Fibroblast of skin of right biceps (primary cell): ENCODE data around the gene FLCN.
"Not testable (repeated sequence)": the region's sequence is repeated elsewhere in the genome, so short reads cannot be mapped to it uniquely, and the experiment has no call there.

Source experiments
- DNase-seq: peaks from one replicate; pipeline ENCODE4 v3.0.0-alpha.2; 2013

Gene FLCN

DNA sequence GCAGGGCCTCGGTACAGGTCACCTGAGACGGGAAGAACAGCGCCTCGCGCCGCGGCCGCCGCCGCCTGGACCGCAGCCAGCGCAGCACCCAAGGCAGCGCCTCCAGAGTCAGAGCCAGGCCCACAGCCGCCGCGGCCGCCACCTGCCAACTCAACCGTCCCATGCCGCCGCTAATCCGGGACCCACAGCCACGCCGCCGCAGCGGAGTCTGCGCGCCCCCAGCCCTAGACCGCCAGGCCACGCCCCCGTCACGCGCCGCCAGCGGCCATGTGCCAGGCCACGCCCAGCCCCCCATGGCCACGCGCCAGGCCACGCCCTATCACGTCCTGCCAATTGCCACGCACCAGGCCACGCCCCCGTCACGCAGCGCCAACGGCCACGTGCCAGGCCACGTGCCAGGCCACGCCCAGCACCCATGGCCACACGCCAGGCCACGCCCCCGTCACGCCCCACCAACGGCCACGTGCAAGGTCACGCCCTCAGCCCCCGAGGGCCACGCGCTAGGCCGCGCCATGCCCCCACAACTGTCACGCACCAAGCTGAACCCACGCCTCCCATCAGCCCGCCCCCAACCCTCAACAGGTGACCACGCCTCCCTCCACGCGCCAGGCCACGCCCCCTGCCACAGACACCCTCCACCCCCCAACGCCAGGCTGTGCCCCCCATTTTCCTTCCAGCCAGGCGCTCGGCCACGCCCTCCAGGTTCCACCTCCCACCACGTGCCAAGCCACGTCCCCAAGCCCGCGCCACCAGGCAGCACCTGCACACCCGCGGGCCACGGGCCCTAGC, 30.6 kb downstream of the FLCN start, which contains the start of gene PLD6:
Gene PLD6, minus strand, starts transcription at position 210 of the 789 bp plus-strand sequence. Its CDS starts 47 bp downstream, at position 163.
- peak; percentile 60 for DNase-seq

DNA sequence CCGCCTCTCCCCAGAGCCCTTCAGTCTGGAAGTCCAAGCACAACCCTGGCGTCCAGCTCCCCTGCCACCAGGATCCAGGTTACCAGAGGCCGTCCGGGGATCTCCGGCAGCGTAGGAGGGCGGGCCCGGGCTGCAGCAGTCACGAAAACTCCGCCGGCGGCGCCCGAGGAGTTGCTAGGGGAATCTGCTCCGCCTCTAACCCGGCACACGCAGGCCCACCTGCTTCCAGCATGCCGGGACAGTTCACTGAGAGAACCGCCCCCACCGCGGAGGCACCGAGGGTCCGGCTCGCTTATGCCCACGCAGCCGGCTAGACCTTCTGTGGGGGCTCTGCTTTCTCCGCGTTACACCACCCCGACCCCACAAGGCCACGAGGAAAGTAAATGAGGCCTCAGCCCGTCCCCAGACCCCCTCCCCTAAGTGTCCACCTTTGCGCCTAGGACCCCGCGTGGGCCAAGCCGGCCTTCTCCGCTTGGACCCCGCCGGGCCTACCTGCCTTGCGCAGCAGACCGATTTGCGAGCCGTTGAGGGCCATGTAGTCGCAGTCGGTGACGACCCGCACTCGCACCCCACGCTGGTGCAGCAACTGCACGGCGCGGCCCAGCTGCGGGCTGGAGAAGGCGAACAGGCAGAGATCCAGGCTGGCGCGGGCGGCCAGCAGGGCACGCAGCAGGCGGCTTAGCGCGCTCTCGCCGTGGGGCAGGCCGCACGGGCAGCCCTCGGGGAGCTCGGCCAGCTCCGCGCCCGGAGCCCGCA, 31.4 kb downstream of the FLCN start:
- peak; percentile 46 for DNase-seq

DNA sequence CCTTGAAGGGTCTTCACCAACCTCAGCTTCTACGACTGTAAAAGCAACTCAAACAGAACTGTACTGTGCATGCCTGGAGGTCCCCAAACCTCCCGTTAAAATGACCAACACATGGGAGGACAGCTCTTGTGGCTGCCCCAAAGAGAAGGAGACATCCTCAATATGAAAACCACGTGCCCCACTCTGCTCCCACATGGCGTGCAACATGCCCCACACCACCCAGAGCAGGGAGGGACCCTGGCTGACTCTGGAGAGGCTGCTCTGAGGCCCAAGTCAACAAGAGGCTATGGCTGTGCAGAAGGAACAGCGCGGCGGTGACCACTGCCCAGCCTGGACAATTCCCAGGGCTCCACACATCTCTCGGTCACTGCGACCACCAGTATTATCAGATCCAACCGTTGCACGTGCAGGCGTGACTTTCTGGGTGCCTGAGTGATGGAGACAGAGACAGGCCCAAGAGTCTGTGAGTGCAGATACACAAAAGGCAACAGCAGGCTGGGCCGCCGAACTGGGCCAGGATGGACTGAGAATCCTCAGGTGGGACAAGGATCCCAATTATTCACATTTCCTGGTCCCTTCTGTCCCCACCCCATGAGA, 32.2 kb downstream of the FLCN start:
- DNase-seq = no peak

DNA sequence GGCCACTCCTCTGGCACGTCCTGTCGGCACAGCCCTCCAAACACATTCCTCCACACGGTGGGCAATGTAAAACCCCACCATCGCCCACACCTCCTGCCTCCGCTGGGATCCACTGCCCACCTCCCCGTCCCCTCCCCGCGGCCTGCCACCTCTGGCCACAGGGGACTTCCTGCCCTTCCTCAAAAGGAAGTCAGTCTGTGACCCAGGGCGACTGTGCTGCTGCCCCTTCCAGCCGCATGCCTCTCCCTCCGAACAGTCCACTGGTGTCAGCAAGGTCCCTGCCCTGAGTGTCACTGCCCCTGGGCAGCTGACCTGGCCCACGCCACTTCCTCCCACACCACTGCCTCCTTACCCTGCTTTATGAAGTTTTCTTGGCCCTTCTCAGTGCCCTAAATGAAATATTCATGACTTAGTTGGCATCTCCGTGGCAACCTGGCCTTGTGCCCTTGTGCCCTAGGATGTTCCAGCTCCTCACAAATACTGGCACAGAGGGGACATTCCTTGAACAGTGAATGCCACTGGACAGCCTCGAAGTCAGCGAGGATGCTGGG, 32.9 kb downstream of the FLCN start:
- no peak for DNase-seq

DNA sequence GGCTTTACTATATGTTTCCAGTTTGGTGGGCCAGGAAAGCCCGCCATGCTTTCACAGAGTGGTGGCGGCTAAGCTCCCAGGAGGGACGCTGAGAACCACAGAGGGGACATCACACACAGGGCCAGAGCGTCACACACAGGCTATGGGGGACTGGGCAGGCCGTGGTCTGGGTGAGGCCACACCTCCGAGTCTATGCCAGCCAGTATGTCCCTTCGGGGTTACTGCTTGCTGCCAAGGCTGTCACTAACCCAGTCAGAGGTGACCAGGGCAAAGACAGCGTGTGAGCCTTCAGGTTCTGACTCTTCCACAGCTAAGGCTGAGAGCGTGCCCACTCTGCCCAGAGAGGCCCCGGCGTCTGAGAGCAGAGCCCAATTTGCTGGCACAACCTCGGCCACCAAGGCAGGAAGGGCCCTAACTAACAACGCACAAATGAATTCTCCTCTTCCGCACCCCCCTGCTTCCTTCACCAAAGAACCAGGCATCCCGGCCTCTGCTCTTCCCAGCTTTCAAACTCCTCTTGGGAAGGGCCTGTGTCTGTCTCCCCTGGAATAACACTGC, 33.7 kb downstream of the FLCN start:
- no peak for DNase-seq

DNA sequence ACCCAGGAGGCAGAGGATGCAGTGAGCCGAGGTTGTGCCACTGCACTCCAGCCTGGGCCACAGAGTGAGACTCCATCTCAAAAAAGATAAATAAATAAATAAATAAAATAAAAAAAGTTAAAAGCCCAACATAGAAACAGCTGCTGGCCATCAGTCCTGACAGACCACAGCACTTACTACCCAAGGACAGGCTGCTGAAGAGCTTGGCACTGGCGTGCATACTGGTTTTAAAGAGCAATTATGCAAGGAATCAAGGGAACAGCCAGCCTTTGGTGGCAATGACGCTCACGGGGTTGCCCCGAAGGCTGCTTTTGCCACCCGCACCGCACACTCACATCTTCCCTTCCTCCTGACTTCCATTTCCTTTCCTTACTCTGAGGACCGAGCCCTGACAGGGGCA, 35.1 kb downstream of the FLCN start:
- DNase-seq = no peak

DNA sequence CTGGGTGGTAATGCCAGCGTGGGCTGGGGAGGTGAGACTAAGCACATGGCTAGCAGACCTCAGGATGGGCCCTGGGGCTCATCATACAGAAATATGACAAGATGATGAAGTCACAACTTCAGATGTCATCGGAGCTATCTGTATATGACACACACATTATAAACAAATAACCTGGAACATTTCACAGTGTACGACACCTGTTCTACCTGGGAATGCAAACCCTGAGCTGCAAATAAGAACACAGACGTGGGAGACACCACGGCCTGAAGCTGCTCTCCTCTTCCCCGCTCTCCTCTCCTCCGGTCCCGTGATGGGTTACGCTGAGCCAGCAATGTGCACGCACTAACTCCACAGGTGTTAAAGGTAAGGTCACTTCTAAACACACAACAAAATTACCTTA, 35.7 kb downstream of the FLCN start:
- DNase-seq = no peak

DNA sequence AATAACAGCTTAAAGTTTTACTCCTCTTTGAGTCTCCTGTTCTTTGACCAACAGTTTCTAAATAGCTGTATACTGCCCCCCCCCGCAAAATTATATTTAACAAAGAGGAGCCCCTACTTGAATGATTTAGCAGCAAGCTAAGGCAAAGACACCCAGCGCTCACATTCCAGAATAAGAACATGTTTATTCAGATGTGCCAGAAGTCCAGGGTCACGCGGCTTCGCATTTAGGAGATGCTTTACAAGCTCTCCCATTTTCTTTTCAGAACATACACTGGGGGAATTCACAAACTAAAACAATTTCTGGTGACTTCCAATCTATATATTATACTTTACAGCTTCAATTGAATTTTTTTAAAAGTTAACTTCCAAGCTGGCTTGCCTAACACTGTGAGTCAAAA, 36.1 kb downstream of the FLCN start:
- no peak for DNase-seq

DNA sequence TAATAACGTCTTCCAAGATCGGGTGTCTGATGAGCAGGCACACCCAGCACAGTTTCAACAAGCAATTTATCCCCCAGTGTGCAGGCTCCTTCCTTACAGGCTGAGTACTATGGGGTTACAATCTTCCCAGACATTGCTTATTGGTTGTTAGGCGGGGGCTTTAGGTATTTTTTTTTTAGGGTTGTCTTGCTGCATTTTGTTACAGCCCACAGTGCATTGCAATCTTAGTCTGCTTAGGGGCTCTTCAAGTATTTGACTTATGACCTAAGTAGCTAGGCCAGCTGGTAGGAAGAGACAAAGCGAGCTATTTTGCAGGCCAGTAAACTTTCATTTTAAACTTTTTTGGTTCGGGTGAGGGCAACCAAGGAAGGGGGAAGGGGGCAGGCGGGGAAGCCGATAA, 36.7 kb downstream of the FLCN start:
- DNase-seq = no peak

DNA sequence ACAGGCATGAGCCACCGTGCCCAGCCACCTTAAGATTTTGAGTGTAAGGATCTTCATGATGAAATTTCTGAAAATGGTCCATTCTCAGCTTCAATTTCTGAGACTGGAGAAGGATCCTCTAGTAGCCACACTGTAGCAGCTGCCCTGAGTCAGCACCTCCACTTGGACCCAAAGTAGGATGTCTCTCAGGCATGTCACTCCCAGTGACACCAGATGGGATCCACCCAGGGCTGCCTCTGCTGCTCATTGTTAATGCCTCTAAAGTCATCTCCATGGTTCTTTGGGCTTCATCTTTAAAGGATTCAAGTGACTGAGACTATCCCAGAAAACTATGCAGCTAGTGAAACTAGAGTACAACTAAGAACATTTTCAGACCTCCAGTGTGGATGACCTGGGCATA, 38.7 kb downstream of the FLCN start:
- no peak for DNase-seq

DNA sequence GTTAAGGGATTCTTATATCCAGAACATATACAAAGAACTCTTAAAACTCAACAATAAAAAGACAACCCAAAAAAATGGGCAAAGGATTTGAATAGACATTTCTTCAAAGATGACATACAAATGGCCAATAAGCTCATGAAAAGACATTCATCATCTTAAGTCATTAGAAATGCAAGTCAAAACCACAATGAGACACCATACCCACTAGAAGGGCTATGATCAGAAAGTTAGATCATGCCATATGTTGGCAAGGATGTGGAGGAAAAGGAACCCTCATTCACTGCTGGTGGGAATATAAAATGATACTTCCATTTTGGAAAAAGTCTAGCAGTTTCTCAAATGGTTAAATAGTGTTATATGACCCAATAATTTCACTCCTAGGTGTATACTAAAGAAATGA, 40.2 kb downstream of the FLCN start:
- no peak for DNase-seq

DNA sequence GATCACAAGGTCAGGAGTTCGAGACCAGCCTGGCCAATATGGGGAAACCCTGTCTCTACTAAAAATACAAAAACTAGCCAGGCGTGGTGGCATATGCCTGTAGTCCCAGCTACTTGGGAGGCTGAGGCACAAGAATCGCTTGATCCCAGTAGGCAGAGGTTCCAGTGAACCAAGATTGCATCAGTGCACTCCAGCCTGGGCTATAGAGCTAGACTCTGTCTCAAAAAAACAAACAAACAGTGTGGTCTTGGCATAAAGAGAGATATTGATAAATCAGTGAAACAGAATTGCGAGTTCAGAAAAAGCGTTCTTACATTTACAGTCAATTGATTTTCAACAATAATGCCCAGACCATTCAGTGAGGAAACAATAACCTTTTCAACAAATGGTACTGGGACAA, 41.5 kb downstream of the FLCN start:
- DNase-seq = not testable (repeated sequence)

DNA sequence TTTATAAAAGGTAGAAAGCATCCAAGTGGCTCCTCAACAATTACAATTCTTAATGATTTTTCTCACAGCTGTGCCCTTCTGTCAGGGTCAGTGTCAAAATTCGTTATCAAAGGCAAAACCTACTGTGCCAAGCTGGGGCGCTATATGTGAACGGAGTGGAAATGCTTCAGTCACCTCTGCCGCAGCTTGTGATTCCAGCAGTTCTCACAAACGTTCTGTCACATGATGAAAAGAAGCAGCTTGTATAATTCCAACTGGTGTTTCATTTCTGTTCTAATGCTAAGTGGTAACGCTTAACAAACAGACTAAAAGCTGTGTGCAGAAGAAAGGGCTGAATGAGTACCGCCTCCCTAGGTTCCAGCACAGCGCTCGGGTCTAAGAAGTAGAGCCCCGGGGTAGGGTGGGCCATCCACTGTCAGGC, 45.0 kb downstream of the FLCN start:
- DNase-seq = no peak

DNA sequence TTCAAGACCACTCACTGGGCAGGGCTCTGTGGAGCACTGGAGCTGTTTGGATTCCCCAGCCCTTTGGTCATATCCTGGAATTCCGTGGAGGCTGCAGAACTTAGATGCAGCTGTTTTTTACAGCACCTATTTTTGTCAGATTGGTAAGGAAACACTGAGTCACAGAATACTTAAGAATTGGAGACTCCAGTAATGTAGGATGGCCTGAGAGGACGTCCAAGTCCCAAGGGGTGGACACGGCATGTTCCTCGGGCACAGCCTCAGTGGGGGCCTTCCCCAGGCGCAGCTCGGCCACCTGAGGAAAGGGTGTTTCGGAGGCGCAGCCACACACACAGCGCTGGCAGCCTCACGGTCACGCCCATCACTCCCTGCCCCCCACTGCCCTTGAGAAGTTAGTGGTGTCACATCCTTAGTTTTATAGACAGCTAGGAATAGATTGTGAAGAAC, 45.6 kb downstream of the FLCN start:
- DNase-seq = peak; percentile 88

DNA sequence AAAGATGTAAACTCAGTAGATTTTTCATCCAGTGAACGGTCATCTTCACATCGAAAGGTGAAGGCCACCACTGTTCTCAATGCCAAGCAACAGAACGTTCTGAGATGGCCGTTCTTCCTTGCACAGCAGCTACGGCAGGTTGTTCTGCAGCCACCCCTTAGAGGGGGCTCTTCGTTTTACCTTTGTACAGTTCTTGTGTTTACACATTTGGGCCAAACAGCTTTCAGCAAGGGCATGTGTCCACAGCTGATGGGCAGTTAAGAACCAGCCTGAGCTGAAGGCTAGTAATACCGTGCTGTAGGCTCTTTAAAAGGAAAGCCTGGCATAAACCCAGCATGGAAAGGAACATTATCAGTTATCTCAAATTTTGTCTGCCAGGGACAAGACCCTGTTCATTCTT, 46.8 kb downstream of the FLCN start:
- no peak for DNase-seq

DNA sequence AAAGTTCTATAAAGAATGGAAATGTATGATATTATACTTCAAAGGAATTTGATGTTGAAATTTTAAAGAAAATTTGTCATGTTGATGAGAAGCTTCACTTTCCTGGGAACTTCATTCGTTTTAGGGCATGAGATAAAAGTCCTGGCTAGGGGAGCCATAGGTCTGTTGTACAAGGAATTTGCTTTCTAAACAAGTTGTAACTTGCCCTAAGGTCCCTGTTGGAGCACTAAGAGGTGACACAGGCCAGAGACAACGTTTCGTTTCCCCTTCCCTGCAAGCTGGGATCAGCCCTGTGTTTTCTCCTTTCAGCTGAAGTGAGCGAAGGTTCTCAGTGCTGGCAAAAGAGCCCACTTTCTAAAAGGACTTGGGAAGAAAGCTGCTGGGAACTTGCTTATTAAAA, 47.4 kb downstream of the FLCN start:
- no peak for DNase-seq

DNA sequence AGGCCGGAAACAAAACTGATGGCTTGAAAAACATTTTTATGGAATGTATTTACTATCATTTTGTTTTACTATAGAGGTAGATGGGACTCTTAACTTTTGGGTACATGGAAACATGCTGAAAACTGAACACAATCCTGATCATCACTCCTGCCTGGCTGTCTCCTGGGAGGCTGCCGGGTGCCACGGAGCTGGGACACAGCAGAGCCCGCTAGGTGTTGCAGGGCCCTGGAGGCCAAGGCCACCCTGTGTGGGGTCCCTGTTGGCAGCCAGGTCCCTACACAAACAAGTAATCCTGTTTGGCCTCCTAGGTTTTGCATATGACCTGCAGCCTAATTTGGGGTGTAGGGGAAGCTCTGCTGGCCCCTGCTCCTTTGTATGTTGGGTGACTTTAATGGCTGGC, 48.4 kb downstream of the FLCN start:
- no peak for DNase-seq

DNA sequence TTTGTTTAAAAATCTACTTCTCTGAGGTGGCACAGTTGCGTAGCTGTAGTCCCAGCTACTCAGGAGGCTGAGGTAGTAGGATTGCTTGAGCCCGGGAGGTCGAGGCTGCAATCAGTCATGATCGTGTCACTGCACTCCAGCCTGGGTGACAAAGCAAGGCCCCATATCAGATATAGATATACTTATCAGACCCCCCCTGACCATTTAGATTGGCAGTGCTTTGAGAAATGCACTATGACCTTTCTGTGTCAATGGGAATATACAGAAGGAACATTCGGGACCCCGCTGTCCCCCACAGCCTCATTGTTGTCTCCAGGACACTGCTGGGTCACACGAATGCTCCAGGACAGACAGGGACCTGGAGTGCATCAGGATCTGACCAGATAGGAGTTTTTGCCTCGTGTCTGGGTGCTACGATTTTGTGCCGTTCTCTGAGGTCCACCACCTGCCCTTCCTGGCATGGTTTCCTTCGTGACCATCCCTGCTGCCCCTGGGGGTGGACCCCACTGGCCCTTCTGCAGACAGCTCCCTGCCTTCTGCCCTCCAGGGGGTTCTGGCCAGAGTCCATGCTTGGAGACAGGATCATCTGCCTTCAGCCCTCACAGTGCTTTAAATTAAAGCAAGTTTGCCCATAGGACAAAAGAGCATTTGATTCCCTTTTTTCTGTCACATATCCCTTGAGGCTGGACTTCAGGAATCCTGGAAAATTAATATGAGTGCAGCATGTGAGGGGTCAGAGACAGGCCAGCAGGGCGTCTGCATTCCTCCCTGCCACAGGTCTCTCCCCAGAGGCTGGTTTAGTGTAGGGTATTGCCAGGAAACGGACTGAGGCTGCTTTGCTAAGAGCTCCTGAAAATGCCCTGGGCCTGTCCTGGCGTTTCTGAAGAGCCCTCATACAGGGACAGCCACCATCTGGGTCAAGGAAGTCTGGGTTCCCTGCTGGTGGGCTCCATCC, 50.1 kb downstream of the FLCN start:
- DNase-seq = peak; percentile 22

DNA sequence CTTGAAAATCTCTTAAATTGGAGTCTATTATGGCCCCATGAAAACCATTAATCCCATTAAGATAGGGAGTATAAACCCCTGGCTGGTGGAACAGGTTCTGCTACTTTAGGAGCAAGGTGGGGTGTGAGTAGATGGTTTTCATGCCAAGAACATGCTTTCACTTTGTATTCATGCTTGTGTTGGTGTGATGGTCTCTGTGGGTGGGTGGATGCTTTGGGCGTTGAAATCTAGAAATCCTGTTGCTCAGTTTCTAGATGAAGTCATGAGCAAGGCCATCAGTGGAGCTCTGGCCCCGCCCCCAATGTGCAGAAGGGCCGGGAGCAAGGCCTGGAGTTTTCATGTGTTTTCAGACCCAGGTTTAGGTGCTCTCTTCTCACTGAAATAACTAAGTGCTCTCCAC, 50.9 kb downstream of the FLCN start:
- peak; percentile 12 for DNase-seq

DNA sequence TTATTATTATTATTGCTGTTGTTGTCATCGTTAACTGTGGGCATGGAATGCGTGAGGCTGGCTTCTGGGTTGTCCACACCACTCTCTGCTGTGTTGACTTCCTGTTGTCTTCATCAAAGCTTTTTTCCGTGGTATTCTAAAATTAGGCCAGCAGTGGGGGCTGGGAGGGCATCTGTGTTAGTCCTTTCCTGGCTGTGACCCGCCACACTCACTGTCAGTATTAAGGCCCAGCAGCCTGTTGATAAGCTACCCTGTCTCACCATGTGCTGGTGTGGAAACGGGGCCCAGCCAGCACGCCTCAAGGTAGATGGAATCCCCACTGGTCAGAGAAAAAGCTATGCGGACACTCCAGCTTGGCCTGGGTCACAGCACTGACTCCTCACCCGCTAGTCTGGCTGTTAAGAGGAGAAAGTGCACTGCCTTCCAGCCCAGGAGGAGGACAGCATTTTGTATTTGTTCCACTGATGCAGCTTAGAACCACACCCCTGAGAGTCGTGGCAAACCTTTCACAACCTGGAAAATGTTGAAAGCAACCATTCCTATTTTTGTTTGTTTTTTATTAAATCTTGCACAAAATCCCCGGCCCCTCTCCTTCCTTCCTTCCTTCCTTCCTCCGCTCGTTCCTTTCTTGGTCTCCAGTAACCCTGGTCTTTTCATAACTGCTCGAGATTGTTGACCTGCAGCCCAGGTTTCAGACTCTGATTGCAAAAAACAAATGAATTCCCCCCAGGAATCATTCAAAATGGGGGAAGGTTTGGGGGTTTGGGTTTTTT, 51.8 kb downstream of the FLCN start:
- DNase-seq = not testable (repeated sequence)

DNA sequence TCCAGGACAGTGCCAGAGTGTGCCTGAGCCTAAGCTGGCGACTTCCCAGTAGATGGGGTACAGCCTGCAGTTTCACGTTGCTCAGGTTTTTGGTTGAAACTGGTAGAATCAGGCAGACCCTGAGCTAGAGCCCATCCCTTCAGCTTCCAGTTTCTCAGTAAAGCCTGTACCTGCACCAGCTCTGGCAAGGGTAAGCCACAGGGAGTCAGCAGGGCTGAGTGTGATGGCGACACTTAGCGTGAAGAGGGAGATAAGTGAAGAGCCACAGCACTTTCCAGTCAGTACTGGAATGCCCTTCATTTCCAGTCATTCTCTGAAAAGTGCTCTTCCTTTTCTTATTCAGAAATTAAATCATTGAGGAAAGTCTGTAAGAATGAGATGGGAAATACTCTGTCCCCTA, 53.2 kb downstream of the FLCN start:
- DNase-seq = no peak
